NCI-H187 treated with DMSO at 0.1 percent for 48 hours (cell line): ENCODE measurements around the gene TRMT112.
A peak's percentile ranks its signal among the peaks of the same experiment; 100 is the strongest.

Experiments used
- DNase-seq: peaks from one replicate; lab custom pipeline; 2025; lab: John Stamatoyannopoulos, UW

Gene TRMT112

GRCh38 chr11:64269540-64270220, 47.7 kb downstream of the TRMT112 start:
- DNase-seq, result peak; percentile 97

GRCh38 chr11:64268893-64269539, 48.3 kb downstream of the TRMT112 start:
- no peak for DNase-seq

GRCh38 chr11:64268025-64268892, 49.1 kb downstream of the TRMT112 start:
- DNase-seq, result no peak

GRCh38 chr11:64267207-64267945, 50.0 kb downstream of the TRMT112 start:
- DNase-seq, result no peak
